Subcutaneous abdominal adipose tissue (tissue), 5 donors: ENCODE data around the gene CACTIN.
"Not testable (repeated sequence)": the region's sequence is repeated elsewhere in the genome, so short reads cannot be mapped to it uniquely, and the experiment has no call there.

Experiments used
- H3K27ac ChIP-seq: one replicate; pipeline ENCODE4 v1.7.0; 2013; ENCODE audit warnings: low read depth, mild to moderate bottlenecking, inconsistent platforms, low read length, moderate library complexity
- H3K27me3 ChIP-seq, 5 donors: one replicate each; pipeline ENCODE4 v1.7.0; 2013; ENCODE audit warnings: low read length in 5 of 5, inconsistent platforms in 1 of 5; ENCODE audit not compliant: control insufficient read depth in 5 of 5, insufficient read depth in 4 of 5
- H3K36me3 ChIP-seq, 5 donors: one replicate each; pipeline ENCODE4 v1.7.0; 2013; ENCODE audit warnings: low read length in 5 of 5; ENCODE audit not compliant: control insufficient read depth in 5 of 5, insufficient read depth in 5 of 5
- H3K4me1 ChIP-seq, 5 donors: one replicate each; pipeline ENCODE4 v1.7.0; 2013; ENCODE audit warnings: low read length in 5 of 5, mild to moderate bottlenecking in 3 of 5, moderate library complexity in 1 of 5; ENCODE audit not compliant: control insufficient read depth in 5 of 5, insufficient read depth in 5 of 5
- H3K4me3 ChIP-seq, 5 donors: one replicate each; pipeline ENCODE4 v1.7.0; 2013; ENCODE audit warnings: low read length in 5 of 5, low read depth in 1 of 5
- H3K9ac ChIP-seq, 5 donors: one replicate each; pipeline ENCODE4 v1.7.0; 2013; ENCODE audit warnings: low read length in 5 of 5, mild to moderate bottlenecking in 4 of 5, moderate library complexity in 3 of 5
- H3K9me3 ChIP-seq, 5 donors: one replicate each; pipeline ENCODE4 v1.7.0; 2013; ENCODE audit warnings: low read length in 5 of 5; ENCODE audit not compliant: control insufficient read depth in 5 of 5
- donor health status: healthy.
- donor health status: healthy.
- donor health status: healthy.
- donor health status: healthy.
- donor health status: healthy.

CACTIN gene

GRCh38 chr19:3572855-3573161 is 53.8 kb downstream of the CACTIN start, which contains the start of gene HMG20B:
Gene HMG20B, plus strand, starts transcription at chr19:3572944. Its CDS starts 366 bp downstream, at chr19:3573310.
- H3K36me3 ChIP-seq: peaks cover 0 to 15% (median 5%) of the 10 kb centered on the region in 5 donors
- no peaks in the 10 kb centered on the region for H3K9me3 ChIP-seq
- H3K27ac ChIP-seq: no peak within 1 kb of the TSS
- peaks cover 4 to 31% (median 28%) of the 10 kb centered on the region in 5 donors for H3K4me1 ChIP-seq
- H3K27me3 ChIP-seq: no peaks in the 10 kb centered on the region
- peak within 1 kb of the TSS; percentile 71 to 83 (median 82) for H3K4me3 ChIP-seq
- peak within 1 kb of the TSS in 4 of 5 donors; percentile 60 to 80 (median 72) for H3K9ac ChIP-seq

GRCh38 chr19:3572132-3572854 is 54.3 kb downstream of the CACTIN start:
- H3K27ac ChIP-seq: no peak overlapping the region
- peaks cover 4 to 31% (median 28%) of the 10 kb centered on the region in 5 donors for H3K4me1 ChIP-seq

GRCh38 chr19:3570606-3571011 is 56.0 kb downstream of the CACTIN start:
- Histone ChIP-seq H3K9ac (no peak overlapping the region), H3K36me3 (peaks cover 0 to 6% (median 3%) of the 10 kb centered on the region in 5 donors), H3K4me3 (no peak overlapping the region)

More at GRCh38 chr19:3572132-3572854, 54.3 kb downstream of the CACTIN start:
- Histone ChIP-seq H3K27me3 (no peaks in the 10 kb centered on the region), H3K9ac (peak overlapping the region in 4 of 5 donors; percentile 26 to 80 (median 66)), H3K36me3 (peaks cover 0 to 15% (median 5%) of the 10 kb centered on the region in 5 donors), H3K9me3 (no peaks in the 10 kb centered on the region), H3K4me3 (peak overlapping the region; percentile 69 to 82 (median 74))

GRCh38 chr19:3570042-3570441 is 56.5 kb downstream of the CACTIN start:
- H3K36me3 ChIP-seq, H3K9ac ChIP-seq, H3K4me3 ChIP-seq, H3K27me3 ChIP-seq, H3K27ac ChIP-seq, H3K9me3 ChIP-seq: not testable (repeated sequence)
- H3K4me1 ChIP-seq: peaks cover 1 to 18% (median 16%) of the 10 kb centered on the region in 5 donors

More at GRCh38 chr19:3570606-3571011, 56.0 kb downstream of the CACTIN start:
- Histone ChIP-seq H3K27me3 (no peaks in the 10 kb centered on the region), H3K4me1 (peaks cover 1 to 20% (median 16%) of the 10 kb centered on the region in 5 donors), H3K9me3 (no peaks in the 10 kb centered on the region), H3K27ac (no peak overlapping the region)

- Histone ChIP-seq H3K27ac (no peak overlapping the region), H3K36me3 (no peaks in the 10 kb centered on the region), H3K9ac (no peak overlapping the region), H3K9me3 (no peaks in the 10 kb centered on the region), H3K27me3 (no peaks in the 10 kb centered on the region), H3K4me1 (no peaks in the 10 kb centered on the region), H3K4me3 (no peak overlapping the region)
These were observed 61.5 kb downstream of the CACTIN start for GRCh38 chr19:3565139-3565538.

GRCh38 chr19:3563709-3564524 is 62.7 kb downstream of the CACTIN start:
- no peaks in the 10 kb centered on the region for H3K36me3 ChIP-seq
- no peak overlapping the region for H3K27ac ChIP-seq
- peaks cover 0 to under 1% (median 0%) of the 10 kb centered on the region in 5 donors for H3K4me1 ChIP-seq
- H3K27me3 ChIP-seq: no peaks in the 10 kb centered on the region
- H3K9ac ChIP-seq: no peak overlapping the region
- H3K4me3 ChIP-seq: no peak overlapping the region
- H3K9me3 ChIP-seq: no peaks in the 10 kb centered on the region
